Glomerular endothelial cell (primary cell): ENCODE data around the gene TEC. TPM values are rescaled to one million over a fixed set of nuclear protein-coding genes. Genes with fewer than 3 reads are reported as not detected.
A peak's percentile ranks its signal among the peaks of the same experiment; 100 is the strongest.

Experiments used
- DNase-seq: peaks from one replicate; pipeline ENCODE4 v3.0.0-alpha.2; 2011; ENCODE audit warnings: low read depth, low spot score; ENCODE audit errors: extremely low read depth
- total RNA-seq: library from RNA; depleted of rRNA; stranded (reverse); fragments of >200 nt; gene quantifications from 2 replicates; pipeline ENCODE4 v1.2.3, GENCODE V29; 2015

The TEC gene
- total RNA-seq, 1 donor from 2014 or later: 0.29 TPM

GRCh38 chr4:48100256-48100655 lies 169.4 kb downstream of the TEC start:
- no peak for DNase-seq

GRCh38 chr4:48095441-48095840 lies 174.2 kb downstream of the TEC start:
- DNase-seq: no peak

- peak; percentile 61 for DNase-seq
Measured at GRCh38 chr4:48093991-48094416, 175.6 kb downstream of the TEC start.

- no peak for DNase-seq
Measured at GRCh38 chr4:48090621-48091020, 179.0 kb downstream of the TEC start.

GRCh38 chr4:48085821-48086589 lies 183.6 kb downstream of the TEC start:
- DNase-seq: no peak

Other genes with a start within 250 kb of the TEC start
- gene TXK, start 135.6 kb downstream of the TEC start, total RNA-seq: 0.18 and 0.87 TPM in 2 replicates
- gene SLAIN2, start 71.7 kb upstream of the TEC start, total RNA-seq: 18.2 and 51.9 TPM in 2 replicates
- gene SLC10A4, start 213.5 kb upstream of the TEC start, total RNA-seq: 0.12 TPM in 1 of 2 replicates, not detected in the other
- not detected in 2 replicates for gene ZAR1, start 220.4 kb upstream of the TEC start, total RNA-seq